WERI-Rb-1 (cell line): ENCODE data around the gene IQSEC1.

Source experiments
- DNase-seq: peaks from one replicate; pipeline ENCODE4 v3.0.0-alpha.2; 2020
- H3K27ac ChIP-seq: fragments of 250-450 bp; sonication (Bioruptor Pico); 2 replicates; pipeline ENCODE4 v1.5.1; 2020; ENCODE audit warnings: mild to moderate bottlenecking, moderate library complexity
- H3K27me3 ChIP-seq: fragments of 250-450 bp; sonication (Bioruptor Pico); 2 replicates; pipeline ENCODE4 v1.5.1; 2021; ENCODE audit warnings: mild to moderate bottlenecking, low read depth, moderate library complexity; ENCODE audit not compliant: insufficient read depth, severe bottlenecking
- H3K36me3 ChIP-seq: fragments of 250-450 bp; sonication (Bioruptor Pico); 2 replicates; pipeline ENCODE4 v1.5.1; 2020; ENCODE audit warnings: mild to moderate bottlenecking, moderate library complexity
- H3K4me3 ChIP-seq: 2 replicates; pipeline ENCODE4 v1.5.1; 2011; ENCODE audit warnings: low read depth, mild to moderate bottlenecking, control low read depth, low read length
- H3K9me3 ChIP-seq: fragments of 250-450 bp; sonication (Bioruptor Pico); 2 replicates; pipeline ENCODE4 v1.5.1; 2021; ENCODE audit warnings: mild to moderate bottlenecking, moderate library complexity; ENCODE audit not compliant: severe bottlenecking
- CTCF ChIP-seq: IDR thresholded peaks from 2 replicates; pipeline ENCODE4 v1.5.1; 2011; ENCODE audit warnings: low read depth, mild to moderate bottlenecking, control low read depth, inconsistent platforms, low read length

The IQSEC1 gene

GRCh38 chr3:12999147-13000140 is 73.8 kb downstream of the IQSEC1 start:
- no peak overlapping the region for H3K27ac ChIP-seq

GRCh38 chr3:12998648-12999047 is 74.6 kb downstream of the IQSEC1 start:
- no peak overlapping the region for H3K4me3 ChIP-seq
- H3K36me3 ChIP-seq = peaks cover 20% of the 10 kb centered on the region
- TF ChIP-seq CTCF = no peak
- no peaks in the 10 kb centered on the region for H3K27me3 ChIP-seq
- no peak for DNase-seq
- peaks cover 3% of the 10 kb centered on the region for H3K9me3 ChIP-seq
- H3K27ac ChIP-seq = no peak overlapping the region

More at GRCh38 chr3:12999147-13000140, 73.8 kb downstream of the IQSEC1 start:
- peaks cover 20% of the 10 kb centered on the region for H3K36me3 ChIP-seq
- no peaks in the 10 kb centered on the region for H3K27me3 ChIP-seq
- H3K4me3 ChIP-seq = no peak overlapping the region
- no peak for TF ChIP-seq CTCF
- DNase-seq = no peak
- H3K9me3 ChIP-seq = peaks cover 3% of the 10 kb centered on the region

GRCh38 chr3:12997387-12997786 is 75.8 kb downstream of the IQSEC1 start:
- Histone ChIP-seq H3K4me3 (no peak overlapping the region), H3K27ac (no peak overlapping the region), H3K36me3 (peaks cover 20% of the 10 kb centered on the region), H3K9me3 (peaks cover 3% of the 10 kb centered on the region), H3K27me3 (no peaks in the 10 kb centered on the region)
- TF ChIP-seq CTCF = no peak
- DNase-seq = no peak

GRCh38 chr3:12996181-12996506 is 77.1 kb downstream of the IQSEC1 start:
- no peak overlapping the region for H3K27ac ChIP-seq

GRCh38 chr3:12995389-12996180 is 77.6 kb downstream of the IQSEC1 start:
- TF ChIP-seq CTCF = no peak
- DNase-seq = no peak
- Histone ChIP-seq H3K27ac (peak overlapping the region; percentile 64; the same call in 1 of the 2 replicates), H3K36me3 (peaks cover 12% of the 10 kb centered on the region), H3K27me3 (no peaks in the 10 kb centered on the region), H3K4me3 (no peak overlapping the region), H3K9me3 (peaks cover 3% of the 10 kb centered on the region)

More at GRCh38 chr3:12996181-12996506, 77.1 kb downstream of the IQSEC1 start:
- Histone ChIP-seq H3K4me3 (no peak overlapping the region), H3K9me3 (peaks cover 3% of the 10 kb centered on the region), H3K27me3 (no peaks in the 10 kb centered on the region), H3K36me3 (peaks cover 15% of the 10 kb centered on the region)
- TF ChIP-seq CTCF = no peak
- no peak for DNase-seq
